HG02642 (cell line): ENCODE data around the gene LTA4H.

Experiments
- ATAC-seq: cut with Tn5 transposase; IDR thresholded peaks from one replicate; pipeline ENCODE4 v1.9.1; 2021; ENCODE audit warnings: mild to moderate bottlenecking; ENCODE audit not compliant: unreplicated experiment, poor library complexity

LTA4H gene

DNA sequence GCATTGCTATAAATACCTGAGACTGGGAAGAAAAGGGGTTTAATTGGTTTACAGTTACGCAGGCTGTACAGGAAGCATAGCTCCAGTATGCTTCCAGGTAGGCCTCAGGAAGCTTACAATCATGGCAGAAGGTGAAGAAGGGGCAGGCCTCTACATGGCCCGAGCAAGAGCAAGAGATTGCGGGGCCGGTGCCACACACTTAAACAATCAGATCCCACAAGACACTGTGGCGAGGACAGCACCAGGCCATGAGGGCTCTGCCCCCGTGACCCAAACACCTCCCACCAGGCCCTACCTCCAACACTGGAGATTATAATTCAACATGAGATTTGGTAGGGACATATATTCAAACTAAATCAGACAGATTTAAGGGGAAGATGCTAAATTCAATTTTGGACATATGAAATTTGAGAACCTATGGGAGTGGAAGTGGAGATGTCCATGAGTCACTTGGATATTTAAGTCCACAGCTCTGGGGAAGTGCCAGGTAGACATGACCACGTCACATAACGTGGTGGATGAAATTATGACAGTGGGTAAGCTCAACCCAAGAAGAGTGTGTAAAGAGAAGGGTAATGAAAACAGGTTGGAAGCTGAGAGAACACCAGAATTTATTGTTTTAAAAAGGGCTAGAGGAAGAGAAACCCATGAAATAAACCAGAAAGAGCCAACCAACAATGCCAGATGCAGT lies 1.5 kb upstream of the LTA4H start:
- ATAC-seq: no peak

- ATAC-seq: peak; percentile 22
Measured at GRCh38 chr12:96034621-96035282, 635 bp downstream of the LTA4H start.

DNA sequence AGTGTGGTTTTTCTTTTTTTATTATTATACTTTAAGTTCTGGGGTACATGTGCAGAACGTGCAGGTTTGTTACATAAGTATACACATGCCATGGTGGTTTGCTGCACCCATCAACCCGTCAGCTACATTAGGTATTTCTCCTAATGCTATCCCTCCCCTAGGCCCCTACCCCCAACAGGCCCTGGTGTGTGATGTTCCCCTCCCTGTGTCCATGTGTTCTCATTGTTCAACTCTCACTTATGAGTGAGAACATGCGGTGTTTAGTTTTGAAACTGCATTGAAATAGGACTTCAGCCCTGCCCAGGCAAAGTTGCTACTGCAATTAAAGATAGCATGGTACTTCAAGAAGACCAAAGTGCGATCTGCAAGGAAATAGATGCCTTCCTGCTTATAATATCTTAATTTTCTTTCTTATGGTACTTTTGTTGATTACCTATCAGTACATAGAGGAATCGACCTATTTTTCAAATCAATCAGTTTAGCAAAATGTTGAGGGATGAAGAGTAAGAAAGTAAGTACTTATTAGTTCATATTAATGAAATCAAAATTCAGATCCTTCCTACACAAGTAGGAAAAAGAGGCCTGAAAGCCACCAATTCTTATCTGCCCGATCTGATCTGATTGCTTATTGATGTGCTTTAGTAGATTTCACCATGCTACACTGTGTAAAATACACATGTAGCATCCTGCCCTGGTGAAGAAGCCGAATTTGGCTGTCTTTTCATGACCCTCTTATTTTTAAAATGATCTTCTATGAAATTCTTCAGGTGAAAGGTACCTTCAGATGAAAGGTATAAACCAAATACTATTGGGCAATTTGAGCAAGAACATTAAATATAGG lies 1.6 kb downstream of the LTA4H start:
- ATAC-seq: no peak

GRCh38 chr12:96029826-96030225 lies 5.6 kb downstream of the LTA4H start:
- ATAC-seq: no peak

GRCh38 chr12:96028538-96028937 lies 6.8 kb downstream of the LTA4H start:
- no peak for ATAC-seq

DNA sequence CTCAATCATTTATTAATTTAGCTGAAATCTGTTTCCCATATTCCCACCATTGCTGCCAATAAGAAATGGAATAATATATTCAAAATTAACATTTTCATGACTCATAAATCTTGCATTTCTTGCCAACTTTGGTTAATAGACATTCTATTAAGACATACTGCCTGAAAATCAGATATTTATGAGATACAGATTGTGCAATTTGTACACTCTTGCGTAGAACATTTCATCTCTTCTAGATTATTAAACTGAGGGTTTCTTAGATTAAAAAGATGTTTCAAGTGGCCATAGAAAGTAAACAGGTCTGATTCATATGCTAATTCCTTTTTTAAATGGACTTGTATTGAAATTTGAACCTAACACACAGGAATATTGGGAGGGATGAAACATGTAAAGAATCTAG lies 9.1 kb downstream of the LTA4H start:
- ATAC-seq: no peak

GRCh38 chr12:96025518-96025917 lies 9.9 kb downstream of the LTA4H start:
- no peak for ATAC-seq

DNA sequence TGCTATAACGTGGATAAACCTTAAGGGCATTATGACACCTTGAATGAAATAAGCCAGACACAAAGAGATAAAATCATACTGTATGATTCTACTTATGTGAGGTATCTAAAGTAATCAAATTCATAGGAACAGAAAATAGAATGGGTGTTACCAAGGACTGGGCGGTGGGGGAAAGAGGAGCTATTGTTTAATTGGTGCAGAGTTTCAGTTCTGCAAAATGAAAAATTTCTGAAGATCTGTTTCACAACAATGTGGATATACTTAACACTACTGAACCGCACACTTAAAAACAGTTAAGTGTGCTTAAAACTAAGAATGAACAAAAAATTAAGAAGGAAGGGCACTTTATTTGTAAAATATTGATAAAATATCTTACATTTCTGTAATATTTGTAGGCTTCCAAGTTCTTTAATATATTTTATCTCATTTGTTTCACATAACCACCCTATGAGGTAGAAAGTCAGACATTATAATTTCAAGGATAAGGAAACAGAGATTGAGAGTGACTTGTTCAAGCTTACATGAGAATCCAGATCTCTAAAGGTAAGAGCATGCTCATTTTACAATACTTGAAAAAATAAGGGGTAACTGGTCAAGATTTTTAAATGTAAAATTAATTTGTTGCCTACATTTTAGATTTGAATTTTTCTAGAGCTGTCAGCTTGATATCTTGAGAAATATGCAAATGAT lies 14.9 kb downstream of the LTA4H start:
- peak; percentile 94 for ATAC-seq

GRCh38 chr12:96015672-96016071 lies 19.7 kb downstream of the LTA4H start:
- no peak for ATAC-seq

DNA sequence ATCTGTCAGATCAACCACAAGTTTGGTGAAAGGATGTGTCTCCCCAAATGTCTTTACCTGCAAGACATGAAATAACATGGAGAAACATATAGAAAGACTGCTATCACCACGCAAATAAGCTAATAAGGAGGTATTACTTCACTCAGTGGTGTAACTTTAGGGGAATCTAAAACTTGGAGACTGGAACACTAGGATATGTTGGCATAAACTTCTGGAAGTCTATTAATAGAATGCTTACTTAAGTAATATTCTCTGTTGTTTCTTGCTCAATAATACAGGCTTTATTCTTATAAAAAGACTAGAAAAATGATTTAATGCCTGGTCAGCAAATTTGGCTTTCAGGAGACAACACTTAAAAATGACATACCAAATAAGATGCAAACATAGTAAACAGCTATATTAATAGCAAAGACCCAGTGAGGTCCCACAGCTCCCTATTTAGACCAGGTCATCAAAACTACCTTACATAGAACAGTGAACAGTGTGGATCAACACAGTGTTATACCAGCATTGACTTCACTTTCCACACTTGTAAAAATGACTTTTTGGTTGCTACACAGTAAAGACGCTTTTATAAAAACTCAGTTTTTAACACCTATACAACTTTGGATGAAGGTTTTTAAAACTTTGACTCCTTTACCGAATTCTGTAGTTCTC lies 20.3 kb downstream of the LTA4H start:
- ATAC-seq: no peak

- no peak for ATAC-seq
Measured at GRCh38 chr12:96007729-96008128, 27.7 kb downstream of the LTA4H start.

DNA sequence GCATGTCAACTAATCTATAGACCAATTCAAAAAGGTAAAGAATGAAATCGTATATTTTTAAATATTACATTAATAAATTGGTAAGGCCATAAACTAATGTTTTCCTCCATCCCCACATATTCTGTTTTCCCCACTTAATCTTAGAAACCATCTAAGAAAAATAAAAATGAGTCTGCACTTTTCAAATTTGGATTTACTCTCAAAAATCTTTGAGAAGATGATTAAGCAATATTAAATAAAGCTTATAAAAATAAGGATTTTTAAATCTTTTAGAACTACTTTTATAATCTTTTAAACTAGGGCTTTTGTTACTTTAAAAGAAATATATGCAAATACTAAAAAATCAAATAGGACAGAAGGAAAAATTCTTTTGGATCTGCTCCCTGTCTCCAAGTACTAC lies 28.7 kb downstream of the LTA4H start:
- ATAC-seq: no peak

DNA sequence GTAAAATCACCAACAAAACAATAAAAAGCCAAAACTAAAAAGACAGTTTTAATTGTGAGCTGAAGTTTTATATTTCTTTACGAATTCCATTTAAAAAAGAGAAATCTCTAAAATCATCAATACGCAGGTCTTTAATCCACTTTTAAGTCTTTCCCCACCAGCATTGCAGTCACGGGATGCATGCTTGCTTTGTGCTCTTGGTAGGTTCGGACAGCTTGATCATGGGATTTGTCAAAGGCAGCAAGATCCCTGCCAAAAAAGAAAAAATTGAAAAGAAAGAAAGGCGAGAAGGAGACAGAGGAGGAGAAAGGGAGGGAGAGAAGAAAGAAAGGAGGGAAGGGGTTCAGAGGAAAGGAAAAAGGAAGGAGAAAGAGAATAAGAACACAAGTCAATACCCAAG lies 34.5 kb downstream of the LTA4H start:
- no peak for ATAC-seq

DNA sequence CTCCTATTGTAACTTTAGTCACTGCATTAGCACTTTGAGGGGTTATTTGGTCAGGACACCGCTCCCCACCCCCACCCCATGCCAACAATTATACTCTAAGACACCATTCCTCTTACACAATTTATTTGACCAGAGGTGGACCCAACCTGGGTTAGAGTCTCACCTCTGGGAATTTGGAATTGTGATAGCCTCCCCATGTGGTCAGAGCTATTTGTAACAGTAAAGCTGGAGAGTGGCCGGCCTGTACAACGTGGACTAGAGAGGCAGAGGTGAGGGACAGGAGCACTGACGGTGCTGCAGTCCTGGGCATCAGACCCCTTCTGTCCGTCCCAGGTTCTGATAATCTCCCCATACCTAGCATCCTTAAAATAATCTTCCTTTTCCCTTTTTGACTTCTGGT lies 35.9 kb downstream of the LTA4H start:
- no peak for ATAC-seq

DNA sequence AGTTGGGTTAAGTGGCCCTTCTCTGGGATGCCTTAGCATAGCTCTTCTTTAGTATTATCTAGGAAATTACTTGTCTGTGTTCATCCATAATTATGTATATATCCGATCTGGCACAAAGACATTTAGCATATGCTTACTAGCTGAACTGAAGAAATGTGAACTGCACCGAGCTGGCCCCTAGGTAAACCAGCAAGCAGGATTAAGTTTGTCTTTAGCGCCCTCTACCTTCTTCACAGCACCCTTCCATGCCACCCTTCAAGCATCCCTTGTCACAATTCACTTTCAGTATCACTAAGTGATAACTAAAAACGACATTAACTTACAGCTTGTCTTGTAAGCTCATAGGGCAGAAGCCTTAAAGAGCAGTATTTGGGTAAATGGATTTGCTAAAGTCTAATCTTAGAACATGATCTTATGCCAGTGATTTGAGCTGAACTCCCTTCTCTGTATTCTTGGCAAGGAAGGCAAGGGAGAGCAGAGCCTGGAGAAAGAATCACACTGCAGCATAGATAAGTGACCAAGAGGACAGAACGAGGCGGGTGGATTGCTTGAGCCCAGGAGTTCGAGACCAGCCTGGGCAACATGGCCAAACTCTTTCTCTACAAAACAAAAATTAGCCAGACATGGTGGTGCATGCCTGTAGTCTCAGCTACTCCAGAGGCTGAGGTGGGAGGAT lies 36.6 kb downstream of the LTA4H start:
- peak; percentile 90 for ATAC-seq

- ATAC-seq: no peak
Measured at GRCh38 chr12:95997911-95998510, 37.4 kb downstream of the LTA4H start.

DNA sequence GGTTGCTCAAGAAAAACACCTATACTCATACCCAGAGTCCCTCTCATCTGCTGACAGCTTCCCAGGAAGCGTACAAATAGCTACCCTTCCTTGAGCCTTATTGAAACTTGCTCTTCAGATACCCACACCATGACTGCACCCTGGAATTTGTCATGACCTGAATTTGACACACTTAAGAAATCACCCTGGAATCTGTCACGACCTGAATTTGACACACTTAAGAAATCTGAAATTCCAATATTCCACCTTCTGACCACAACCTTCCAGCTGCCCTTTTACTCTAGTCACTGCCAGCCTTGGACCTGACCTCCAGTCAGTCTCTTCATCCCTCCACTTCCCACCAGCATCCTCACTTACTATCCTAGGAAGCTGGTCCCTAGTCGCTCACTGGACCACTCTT lies 38.1 kb downstream of the LTA4H start:
- ATAC-seq: no peak

DNA sequence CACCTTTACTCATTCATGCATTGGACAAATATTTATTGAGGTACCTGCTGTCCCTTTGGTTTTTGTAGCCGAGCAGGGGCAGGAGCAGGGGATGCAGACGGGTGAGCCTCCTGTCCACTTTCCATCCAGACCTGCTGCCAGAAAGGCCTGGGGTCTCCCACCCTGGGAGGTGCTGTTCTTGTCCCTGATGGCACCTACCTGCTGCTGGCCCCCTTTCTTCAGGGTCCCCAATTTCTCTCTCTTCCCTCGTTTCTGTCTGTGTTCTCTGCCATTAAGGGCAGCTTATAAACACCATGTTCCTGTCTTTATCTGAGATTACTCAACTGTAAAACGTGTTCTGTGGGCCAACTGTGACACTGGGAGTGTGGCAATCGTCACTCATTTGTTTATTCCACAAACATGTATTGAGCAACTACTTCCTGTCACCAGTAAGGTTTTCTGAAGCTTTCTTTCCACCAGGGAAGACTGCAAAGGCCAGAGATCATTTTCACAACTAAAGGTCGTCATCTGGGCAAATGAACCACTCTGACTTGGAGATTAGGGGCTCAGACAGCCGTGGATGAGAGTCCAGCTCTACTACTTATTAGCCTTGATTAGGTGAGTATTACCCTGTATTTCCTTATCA lies 39.2 kb downstream of the LTA4H start, which contains the start of gene HAL:
Gene HAL, minus strand, starts transcription at position 311 of the 625 bp plus-strand sequence. CDS start 434 bp downstream, outside the sequence.
- no peak for ATAC-seq
